ENCODE data around the gene CNDP1. TPM values are rescaled to one million over a fixed set of nuclear protein-coding genes. Genes with fewer than 3 reads are reported as not detected.

Gene CNDP1
- total RNA-seq, 4 donors from 2014 or later: 0.15 TPM; not detected in 3

GRCh38 chr18:74569401-74569800 is 35.1 kb downstream of the CNDP1 start:
- Histone ChIP-seq H3K27ac (no peak overlapping the region), H3K9me3 (no peaks in the 10 kb centered on the region), H3K36me3 (no peaks in the 10 kb centered on the region), H3K4me3 (no peak overlapping the region), H3K27me3 (no peaks in the 10 kb centered on the region), H3K4me1 (no peaks in the 10 kb centered on the region)
- ATAC-seq: no peak
- TF ChIP-seq, protein P1, sequence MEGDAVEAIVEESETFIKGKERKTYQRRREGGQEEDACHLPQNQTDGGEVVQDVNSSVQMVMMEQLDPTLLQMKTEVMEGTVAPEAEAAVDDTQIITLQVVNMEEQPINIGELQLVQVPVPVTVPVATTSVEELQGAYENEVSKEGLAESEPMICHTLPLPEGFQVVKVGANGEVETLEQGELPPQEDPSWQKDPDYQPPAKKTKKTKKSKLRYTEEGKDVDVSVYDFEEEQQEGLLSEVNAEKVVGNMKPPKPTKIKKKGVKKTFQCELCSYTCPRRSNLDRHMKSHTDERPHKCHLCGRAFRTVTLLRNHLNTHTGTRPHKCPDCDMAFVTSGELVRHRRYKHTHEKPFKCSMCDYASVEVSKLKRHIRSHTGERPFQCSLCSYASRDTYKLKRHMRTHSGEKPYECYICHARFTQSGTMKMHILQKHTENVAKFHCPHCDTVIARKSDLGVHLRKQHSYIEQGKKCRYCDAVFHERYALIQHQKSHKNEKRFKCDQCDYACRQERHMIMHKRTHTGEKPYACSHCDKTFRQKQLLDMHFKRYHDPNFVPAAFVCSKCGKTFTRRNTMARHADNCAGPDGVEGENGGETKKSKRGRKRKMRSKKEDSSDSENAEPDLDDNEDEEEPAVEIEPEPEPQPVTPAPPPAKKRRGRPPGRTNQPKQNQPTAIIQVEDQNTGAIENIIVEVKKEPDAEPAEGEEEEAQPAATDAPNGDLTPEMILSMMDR (IDR thresholded peaks at IDR 0.05): no peak
- TF ChIP-seq POLR2A (IDR thresholded peaks at IDR 0.05): no peak
- no peak for TF ChIP-seq POLR2AphosphoS5 (IDR thresholded peaks at IDR 0.05)
- no peak for TF ChIP-seq EP300 (IDR thresholded peaks at IDR 0.05)
- WGBS, 2 donors (ENCODE audit: low coverage in 1 of 2): 82 to 89% methylated on average over 3 to 4 of the region's 4 CpGs

DNA sequence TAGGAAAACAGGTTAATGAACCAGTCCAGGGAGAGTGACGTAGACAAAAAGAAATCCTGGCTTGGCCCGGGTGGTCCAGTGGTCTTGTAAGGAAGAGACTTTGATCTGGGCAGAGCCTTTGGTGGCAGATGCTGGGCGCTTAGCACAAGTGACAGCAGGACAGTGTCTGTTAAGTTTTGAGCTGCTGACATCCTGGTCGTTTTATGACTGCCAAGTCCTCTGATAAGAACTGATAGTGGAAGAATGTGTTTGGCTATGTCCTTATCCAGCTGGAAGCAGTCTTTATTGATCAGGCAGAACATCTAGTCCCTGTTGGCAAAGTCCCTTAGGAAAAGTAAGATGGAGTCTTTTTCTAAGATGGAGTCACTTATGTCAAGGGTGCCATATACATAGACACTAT is 36.0 kb downstream of the CNDP1 start:
- 56% methylated on average over 4 of the region's 4 CpGs; no CpG with 5 or more reads in 1 of the 2 donors for WGBS, 2 donors (ENCODE audit: low coverage in 1 of 2)

DNA sequence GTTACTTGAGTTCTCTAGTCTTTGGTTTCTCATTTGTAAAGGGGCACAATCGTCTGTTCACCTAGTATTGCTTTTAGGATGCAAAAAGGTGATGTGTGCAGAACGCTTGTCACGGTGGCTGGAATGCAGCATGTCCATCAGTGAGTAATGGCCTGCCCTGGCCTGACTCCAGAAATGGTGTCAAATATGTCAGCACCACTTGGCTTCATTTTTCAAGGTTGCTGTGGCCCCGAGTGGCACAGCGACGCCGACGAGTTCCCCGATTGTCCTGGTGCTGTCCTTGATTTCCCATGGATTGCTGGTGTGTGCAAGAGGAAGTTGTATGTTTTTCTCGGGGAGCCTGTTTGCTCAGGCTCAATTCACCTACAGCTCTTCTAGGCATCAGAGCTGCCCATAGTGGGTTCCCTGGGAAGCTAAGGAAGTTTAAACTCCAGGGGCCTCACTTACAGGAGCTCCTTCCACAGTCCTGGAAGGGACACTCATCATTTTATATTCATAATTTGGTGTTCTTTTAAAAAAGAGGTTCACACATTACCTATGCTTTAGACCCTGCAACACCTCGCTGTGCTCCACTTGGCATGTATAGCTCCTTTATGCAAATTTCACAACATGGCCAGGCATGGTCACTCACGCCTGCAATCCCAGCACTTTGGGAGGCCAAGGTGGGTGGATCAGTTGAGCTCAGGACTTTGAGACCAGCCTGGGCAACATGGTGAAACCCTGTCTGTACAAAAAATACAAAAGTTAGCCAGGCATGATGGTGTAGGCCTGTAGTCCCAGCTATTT is 37.8 kb downstream of the CNDP1 start:
- Histone ChIP-seq H3K36me3 (no peaks in the 10 kb centered on the region), H3K27me3 (no peaks in the 10 kb centered on the region), H3K4me1 (no peaks in the 10 kb centered on the region), H3K4me3 (no peak overlapping the region), H3K27ac (no peak overlapping the region), H3K9me3 (no peaks in the 10 kb centered on the region)
- TF ChIP-seq EP300 (IDR thresholded peaks at IDR 0.05) (no peak), POLR2AphosphoS5 (IDR thresholded peaks at IDR 0.05) (no peak), POLR2A (IDR thresholded peaks at IDR 0.05) (no peak)
- TF ChIP-seq, protein P1 (IDR thresholded peaks at IDR 0.05): no peak
- no peak for ATAC-seq
- 80 to 81% methylated on average over 3 to 12 of the region's 12 CpGs for WGBS, 2 donors (ENCODE audit: low coverage in 1 of 2)

More for the DNA sequence above, 36.0 kb downstream of the CNDP1 start:
- H3K27me3 ChIP-seq: no peaks in the 10 kb centered on the region
- ATAC-seq: no peak
- no peaks in the 10 kb centered on the region for H3K36me3 ChIP-seq
- no peaks in the 10 kb centered on the region for H3K4me1 ChIP-seq
- TF ChIP-seq EP300 (IDR thresholded peaks at IDR 0.05) (no peak), POLR2AphosphoS5 (IDR thresholded peaks at IDR 0.05) (no peak), POLR2A (IDR thresholded peaks at IDR 0.05) (no peak)
- TF ChIP-seq, protein P1 (IDR thresholded peaks at IDR 0.05): no peak
- H3K9me3 ChIP-seq: no peaks in the 10 kb centered on the region
- H3K27ac ChIP-seq: no peak overlapping the region
- no peak overlapping the region for H3K4me3 ChIP-seq

DNA sequence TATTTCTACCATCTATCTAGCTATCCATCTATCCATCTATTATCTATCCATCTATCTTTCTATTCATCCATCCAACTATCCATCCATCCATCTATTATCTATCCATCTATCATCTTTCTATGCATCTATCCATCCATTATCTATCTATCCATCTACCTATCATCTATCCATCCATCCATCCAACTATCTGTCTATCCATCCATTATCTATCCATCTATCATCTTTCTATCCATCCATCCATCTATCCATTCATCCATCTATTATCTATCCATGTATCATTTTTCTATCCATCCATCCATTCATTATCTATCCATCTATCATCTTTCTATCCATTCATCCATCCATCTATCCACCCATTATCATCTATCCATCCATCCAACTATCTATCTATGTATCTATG is 38.8 kb downstream of the CNDP1 start:
- no peaks in the 10 kb centered on the region for H3K9me3 ChIP-seq
- no peaks in the 10 kb centered on the region for H3K36me3 ChIP-seq
- no peaks in the 10 kb centered on the region for H3K4me1 ChIP-seq
- no peak overlapping the region for H3K4me3 ChIP-seq
- no peak overlapping the region for H3K27ac ChIP-seq
- H3K27me3 ChIP-seq: peaks cover 9% of the 10 kb centered on the region
- ATAC-seq: no peak
- TF ChIP-seq EP300 (IDR thresholded peaks at IDR 0.05) (no peak), POLR2A (IDR thresholded peaks at IDR 0.05) (no peak), POLR2AphosphoS5 (IDR thresholded peaks at IDR 0.05) (no peak)
- TF ChIP-seq, protein P1 (IDR thresholded peaks at IDR 0.05): no peak

DNA sequence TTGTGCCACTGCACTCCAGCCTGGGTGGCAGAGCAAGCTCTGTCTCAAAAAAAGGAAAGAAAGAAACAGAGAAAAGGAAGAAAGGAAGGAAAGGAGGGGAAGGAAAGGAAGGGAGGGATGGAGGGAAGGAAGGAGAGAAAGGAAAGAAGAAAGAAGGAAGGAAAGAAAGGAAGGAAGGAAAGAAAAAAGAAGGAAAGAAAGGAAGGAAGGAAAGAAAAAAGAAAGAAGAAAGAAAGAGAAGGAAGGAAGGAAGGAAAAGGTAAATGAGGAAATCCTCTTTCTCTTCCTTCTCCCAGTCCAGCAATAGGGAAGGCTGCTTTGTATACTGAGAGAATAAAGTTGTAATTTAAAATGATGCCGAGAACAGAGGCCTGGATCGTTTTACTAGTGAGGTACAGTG is 40.6 kb downstream of the CNDP1 start:
- WGBS, 2 donors (ENCODE audit: low coverage in 1 of 2): 67 to 71% methylated on average over 2 of the region's 2 CpGs

More for the DNA sequence above, 40.6 kb downstream of the CNDP1 start:
- no peak for ATAC-seq
- Histone ChIP-seq H3K4me3 (no peak overlapping the region), H3K27me3 (peaks cover 28% of the 10 kb centered on the region), H3K4me1 (no peaks in the 10 kb centered on the region), H3K36me3 (no peaks in the 10 kb centered on the region), H3K9me3 (no peaks in the 10 kb centered on the region), H3K27ac (no peak overlapping the region)
- no peak for TF ChIP-seq EP300 (IDR thresholded peaks at IDR 0.05)
- no peak for TF ChIP-seq POLR2A (IDR thresholded peaks at IDR 0.05)
- no peak for TF ChIP-seq POLR2AphosphoS5 (IDR thresholded peaks at IDR 0.05)
- TF ChIP-seq, protein P1 (IDR thresholded peaks at IDR 0.05): no peak
